HG03575 (cell line): Measurements from ENCODE around the gene CA14.
"Not testable (repeated sequence)": the region's sequence is repeated elsewhere in the genome, so short reads cannot be mapped to it uniquely, and the experiment has no call there.

ENCODE experiments used
- ATAC-seq: cut with Tn5 transposase; IDR thresholded peaks from one replicate; pipeline ENCODE4 v1.9.1; 2021; ENCODE audit not compliant: unreplicated experiment, insufficient number of reproducible peaks, low FRiP score; ENCODE audit errors: extremely low read depth

Gene CA14

GRCh38 chr1:150269451-150269850 lies 11.9 kb downstream of the CA14 start:
- no peak for ATAC-seq

GRCh38 chr1:150271291-150271959 lies 13.9 kb downstream of the CA14 start:
- ATAC-seq, result no peak

- ATAC-seq, result no peak
Observed at GRCh38 chr1:150273311-150273710, 15.7 kb downstream of the CA14 start.

GRCh38 chr1:150280138-150280707 lies 22.6 kb downstream of the CA14 start:
- no peak for ATAC-seq

GRCh38 chr1:150281221-150281757 lies 23.7 kb downstream of the CA14 start:
- ATAC-seq, result no peak

GRCh38 chr1:150281758-150282557 lies 24.4 kb downstream of the CA14 start, which contains the start of gene CIART:
Gene CIART (plus strand): TSS chr1:150282554. CDS start chr1:150283268, 714 bp downstream.
- ATAC-seq, result no peak

GRCh38 chr1:150282558-150282958 lies 25.0 kb downstream of the CA14 start:
- no peak for ATAC-seq

GRCh38 chr1:150283260-150283659 lies 25.7 kb downstream of the CA14 start:
- ATAC-seq, result no peak

GRCh38 chr1:150288382-150288781 lies 30.8 kb downstream of the CA14 start:
- no peak for ATAC-seq

GRCh38 chr1:150288822-150289221 lies 31.2 kb downstream of the CA14 start:
- ATAC-seq, result no peak

GRCh38 chr1:150293433-150294253 lies 36.1 kb downstream of the CA14 start, which contains the start of gene MRPS21:
Gene MRPS21 (plus strand): TSS chr1:150293861. CDS start chr1:150294367, 506 bp downstream.
- ATAC-seq, result peak; percentile 88

GRCh38 chr1:150295476-150295875 lies 37.9 kb downstream of the CA14 start:
- no peak for ATAC-seq

GRCh38 chr1:150299716-150300115 lies 42.1 kb downstream of the CA14 start:
- no peak for ATAC-seq

GRCh38 chr1:150302338-150302737 lies 44.8 kb downstream of the CA14 start:
- ATAC-seq, result no peak

GRCh38 chr1:150302902-150303301 lies 45.3 kb downstream of the CA14 start:
- no peak for ATAC-seq

GRCh38 chr1:150308585-150308984 lies 51.0 kb downstream of the CA14 start:
- not testable (repeated sequence) for ATAC-seq

GRCh38 chr1:150309758-150310508 lies 52.4 kb downstream of the CA14 start:
- no peak for ATAC-seq

GRCh38 chr1:150311762-150312161 lies 54.2 kb downstream of the CA14 start:
- ATAC-seq, result no peak
